Loucy (cell line): ENCODE data around the gene ALDH4A1.

Experiments
- CTCF ChIP-seq: fragments of 200-600 bp; sonication (generic); conservative IDR thresholded peaks from 2 replicates; pipeline ENCODE4 v1.5.1; 2014; ENCODE audit warnings: mild to moderate bottlenecking, antibody characterized with exemption, low read length
- EZH2phosphoT487 ChIP-seq: fragments of 200-600 bp; IDR thresholded peaks from 2 replicates; pipeline ENCODE4 v1.6.1; 2018; ENCODE audit warnings: antibody characterized with exemption, mild to moderate bottlenecking, moderate library complexity, borderline replicate concordance

GRCh38 chr1:18907021-18907916 is 4.9 kb upstream of the ALDH4A1 start:
- TF ChIP-seq EZH2phosphoT487: no peak
- peak; percentile 100 for TF ChIP-seq CTCF
